GM12878 (cell line): ENCODE results near the gene PTGIS.

Experiments
- CBFB ChIP-seq: IDR thresholded peaks from 2 replicates; pipeline ENCODE4 v1.6.1; 2016; ENCODE audit warnings: antibody characterized with exemption, low read depth
- MAX ChIP-seq: IDR thresholded peaks from 2 replicates; pipeline ENCODE4 v1.6.1; 2012; ENCODE audit warnings: low read depth, low read length, improper control_type of control experiment
- NFYB ChIP-seq: IDR thresholded peaks from 2 replicates; pipeline ENCODE4 v1.6.1; 2011; ENCODE audit warnings: low read depth, mild to moderate bottlenecking, low read length, improper control_type of control experiment, moderate library complexity; ENCODE audit not compliant: insufficient read depth
- POLR2A ChIP-seq: IDR thresholded peaks from 2 replicates; pipeline ENCODE4 v1.6.1; 2011; ENCODE audit warnings: low read depth, mild to moderate bottlenecking, low read length
- POLR2AphosphoS5 ChIP-seq: IDR thresholded peaks from 2 replicates; pipeline ENCODE4 v1.6.1; 2011; ENCODE audit warnings: mild to moderate bottlenecking, low read length, inconsistent platforms
- ZNF24 ChIP-seq: fragments of 450-650 bp; IDR thresholded peaks from 2 replicates; pipeline ENCODE4 v1.6.1; 2017; ENCODE audit warnings: antibody characterized with exemption, mild to moderate bottlenecking

- no peak for TF ChIP-seq NFYB
- no peak for TF ChIP-seq MAX
- TF ChIP-seq POLR2AphosphoS5, result no peak
- TF ChIP-seq ZNF24, result no peak
- no peak for TF ChIP-seq CBFB
- no peak for TF ChIP-seq POLR2A
Observed at GRCh38 chr20:49594143-49594930, 26.4 kb upstream of the PTGIS start.
